ENCODE results near the gene PKIG. TPM values are rescaled to one million over a fixed set of nuclear protein-coding genes. Genes with fewer than 3 reads are reported as not detected.

Gene PKIG
- total RNA-seq, 1 experiment from 2014 or later: 27.0 TPM

GRCh38 chr20:44581515-44581914, 864 bp upstream of the PKIG start:
- DNase-seq: no peak
- H3K4me1 ChIP-seq (ENCODE audit: insufficient read depth, low read length): peaks cover 15% of the 10 kb centered on the region; the same call in 1 of the 2 replicates
- no peak overlapping the region for H2BK20ac ChIP-seq (ENCODE audit: low read depth, low read length, poor library complexity, severe bottlenecking)
- no peaks in the 10 kb centered on the region for H3K9me3 ChIP-seq (ENCODE audit: control insufficient read depth, low read depth, low read length)
- H3K4ac ChIP-seq (ENCODE audit: low read depth, low read length): no peak overlapping the region
- Mint-ChIP-seq H3K4me3 (no peak overlapping the region), H3K36me3 (ENCODE audit: insufficient read depth in 1 of 3, low read depth in 3 of 3) (peaks cover 0 to 4% (median 2%) of the 10 kb centered on the region in 3 experiments; a peak in 2 of 7 replicates), H3K9me3 (no peaks in the 10 kb centered on the region), H3K27ac (no peak overlapping the region), H3K4me1 (peaks cover 34% of the 10 kb centered on the region in 2 experiments), H3K27me3 (ENCODE audit: low read depth) (no peaks in the 10 kb centered on the region)
- no peak overlapping the region for H3K14ac ChIP-seq (ENCODE audit: insufficient read depth, low read length)
- H3K23me2 ChIP-seq (ENCODE audit: insufficient read length, low read depth, low read length, poor library complexity, severe bottlenecking): no peaks in the 10 kb centered on the region
- no peak overlapping the region for H4K8ac ChIP-seq (replicated peaks; ENCODE audit: insufficient read length, low read depth, low read length)
- no peaks in the 10 kb centered on the region for H3K79me1 ChIP-seq (ENCODE audit: insufficient read depth, low read depth, low read length, poor library complexity, severe bottlenecking)
- H4K91ac ChIP-seq (ENCODE audit: insufficient read length, low read depth, low read length): no peak overlapping the region
- H2AFZ ChIP-seq (ENCODE audit: low read length): no peak overlapping the region
- no peak overlapping the region for H3K9ac ChIP-seq (ENCODE audit: extremely low read depth, insufficient read length, low read length)
- no peak overlapping the region for H3K56ac ChIP-seq (ENCODE audit: insufficient read length, low read depth, low read length)
- H3K79me2 ChIP-seq (ENCODE audit: insufficient read depth, low read length): no peaks in the 10 kb centered on the region
- no peak overlapping the region for H3K27ac ChIP-seq (ENCODE audit: insufficient read length, low read depth, low read length)
- H4K5ac ChIP-seq (ENCODE audit: insufficient read length, low read depth, low read length): no peak overlapping the region
- no peaks in the 10 kb centered on the region for H4K20me1 ChIP-seq (ENCODE audit: control insufficient read depth, insufficient read depth, insufficient read length)
- no peak overlapping the region for H2AK5ac ChIP-seq (ENCODE audit: insufficient read length, low read length)
- TF ChIP-seq CTCF (conservative IDR thresholded peaks at IDR 0.05): no peak
- H2BK120ac ChIP-seq (ENCODE audit: low read depth, low read length, poor library complexity, severe bottlenecking): no peak overlapping the region
- H2BK5ac ChIP-seq (ENCODE audit: insufficient read length, low read length): no peak overlapping the region
- no peak overlapping the region for H2BK15ac ChIP-seq (ENCODE audit: low read depth, low read length)
- H3K23ac ChIP-seq (ENCODE audit: insufficient read length, low read depth, low read length): no peak overlapping the region
- no peak overlapping the region for H3K18ac ChIP-seq (ENCODE audit: insufficient read length, low read depth, low read length)
- no peak overlapping the region for H2BK12ac ChIP-seq (ENCODE audit: insufficient read length, low read depth, low read length)
- H3T11ph ChIP-seq (ENCODE audit: low read length): no peak overlapping the region
- H3K4me2 ChIP-seq (ENCODE audit: insufficient read depth, insufficient read length, low read length): no peak overlapping the region
- WGBS (ENCODE audit: extremely low coverage, insufficient read length, low lambda C conversion rate): no CpG with 5 or more reads among the region's 1 CpG
- no peaks in the 10 kb centered on the region for H3K27me3 ChIP-seq (ENCODE audit: insufficient read depth, low read length)
